ENCODE results near the gene PLPP2.

PLPP2 gene

DNA sequence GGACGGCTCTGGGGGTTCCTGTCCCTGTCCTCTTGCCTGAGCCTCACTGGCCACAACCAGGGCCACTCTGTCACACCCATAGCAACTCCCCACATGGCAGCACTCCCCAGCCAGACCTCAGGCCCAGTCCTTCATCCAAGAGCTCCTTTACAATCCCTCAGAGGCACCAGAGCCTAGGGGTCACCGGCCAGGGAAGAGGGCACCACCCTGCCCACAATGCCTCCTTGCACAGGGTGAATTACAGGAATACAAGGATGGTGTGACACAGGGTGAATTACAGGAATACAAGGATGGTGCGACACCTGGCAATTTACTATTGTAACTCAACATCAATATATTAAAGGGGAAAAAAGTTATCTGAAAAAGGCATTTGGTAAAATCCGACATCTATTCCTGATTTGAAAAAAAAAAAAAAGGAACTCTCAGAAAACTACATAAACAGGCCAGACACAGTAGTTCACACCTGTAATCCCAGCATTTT is 36.9 kb upstream of the PLPP2 start:
- peaks cover 3% of the 10 kb centered on the region for H3K27me3 Mint-ChIP-seq (ENCODE audit: low read depth, poor library complexity)
- no peak overlapping the region for H3K4me3 Mint-ChIP-seq
- H3K9me3 Mint-ChIP-seq = peaks cover 49% of the 10 kb centered on the region
- no peaks in the 10 kb centered on the region for H3K4me1 Mint-ChIP-seq
- no peaks in the 10 kb centered on the region for H3K36me3 Mint-ChIP-seq (ENCODE audit: low read depth)
- no peak for TF ChIP-seq CTCF (IDR thresholded peaks at IDR 0.05)
- H3K27ac Mint-ChIP-seq = no peak overlapping the region
- DNase-seq = no peak

DNA sequence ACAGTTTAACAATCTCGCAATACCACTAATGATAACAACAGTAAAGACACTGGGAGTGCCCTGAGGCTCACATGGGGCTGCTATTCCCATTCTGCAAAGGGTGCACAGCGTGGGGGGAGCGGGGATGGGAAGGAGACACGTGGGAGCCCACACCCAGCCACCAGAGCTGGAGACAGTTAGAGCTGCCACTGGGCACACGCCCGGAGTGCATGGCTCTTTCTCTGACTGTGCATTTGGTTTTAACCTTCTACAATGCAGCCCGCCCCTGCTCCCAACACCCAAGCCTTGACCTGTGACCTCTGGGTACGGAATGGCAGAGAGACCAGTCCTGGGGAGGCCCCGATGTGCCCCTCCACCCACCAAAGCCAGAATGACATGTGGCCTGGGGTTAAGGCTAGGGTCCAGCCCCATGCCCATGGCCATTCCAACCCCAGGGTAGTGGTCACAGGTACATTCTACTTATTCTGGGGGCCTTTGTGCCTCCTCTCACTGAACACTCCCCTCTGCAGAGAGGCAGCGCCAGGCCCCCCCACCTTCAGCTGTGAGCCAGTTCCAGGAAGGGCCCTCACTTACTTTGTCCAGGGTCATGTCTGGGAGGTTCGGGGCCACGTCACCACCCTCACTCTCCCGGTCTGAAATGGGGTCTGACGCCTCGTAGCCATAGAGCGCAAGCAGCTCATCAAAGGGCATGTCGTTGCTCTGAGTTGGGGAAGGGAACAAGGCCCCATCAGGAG is 36.3 kb upstream of the PLPP2 start:
- TF ChIP-seq CTCF (IDR thresholded peaks at IDR 0.05) = no peak
- Mint-ChIP-seq H3K4me3 (no peak overlapping the region), H3K27ac (no peak overlapping the region), H3K27me3 (ENCODE audit: low read depth, poor library complexity) (peaks cover 3% of the 10 kb centered on the region), H3K4me1 (no peaks in the 10 kb centered on the region), H3K9me3 (peaks cover 49% of the 10 kb centered on the region), H3K36me3 (ENCODE audit: low read depth) (no peaks in the 10 kb centered on the region)
- no peak for DNase-seq

GRCh38 chr19:326871-327270 is 35.7 kb upstream of the PLPP2 start:
- Mint-ChIP-seq H3K27me3 (ENCODE audit: low read depth, poor library complexity) (peaks cover 3% of the 10 kb centered on the region), H3K9me3 (peaks cover 49% of the 10 kb centered on the region), H3K4me3 (no peak overlapping the region), H3K36me3 (ENCODE audit: low read depth) (no peaks in the 10 kb centered on the region), H3K27ac (no peak overlapping the region), H3K4me1 (no peaks in the 10 kb centered on the region)
- TF ChIP-seq CTCF (IDR thresholded peaks at IDR 0.05) = no peak
- no peak for DNase-seq

GRCh38 chr19:325937-326565 is 34.8 kb upstream of the PLPP2 start:
- Mint-ChIP-seq H3K27ac (no peak overlapping the region), H3K4me3 (no peak overlapping the region), H3K9me3 (peaks cover 42% of the 10 kb centered on the region), H3K36me3 (ENCODE audit: low read depth) (no peaks in the 10 kb centered on the region), H3K4me1 (no peaks in the 10 kb centered on the region), H3K27me3 (ENCODE audit: low read depth, poor library complexity) (peaks cover 3% of the 10 kb centered on the region)
- DNase-seq = no peak
- TF ChIP-seq CTCF (IDR thresholded peaks at IDR 0.05) = no peak

DNA sequence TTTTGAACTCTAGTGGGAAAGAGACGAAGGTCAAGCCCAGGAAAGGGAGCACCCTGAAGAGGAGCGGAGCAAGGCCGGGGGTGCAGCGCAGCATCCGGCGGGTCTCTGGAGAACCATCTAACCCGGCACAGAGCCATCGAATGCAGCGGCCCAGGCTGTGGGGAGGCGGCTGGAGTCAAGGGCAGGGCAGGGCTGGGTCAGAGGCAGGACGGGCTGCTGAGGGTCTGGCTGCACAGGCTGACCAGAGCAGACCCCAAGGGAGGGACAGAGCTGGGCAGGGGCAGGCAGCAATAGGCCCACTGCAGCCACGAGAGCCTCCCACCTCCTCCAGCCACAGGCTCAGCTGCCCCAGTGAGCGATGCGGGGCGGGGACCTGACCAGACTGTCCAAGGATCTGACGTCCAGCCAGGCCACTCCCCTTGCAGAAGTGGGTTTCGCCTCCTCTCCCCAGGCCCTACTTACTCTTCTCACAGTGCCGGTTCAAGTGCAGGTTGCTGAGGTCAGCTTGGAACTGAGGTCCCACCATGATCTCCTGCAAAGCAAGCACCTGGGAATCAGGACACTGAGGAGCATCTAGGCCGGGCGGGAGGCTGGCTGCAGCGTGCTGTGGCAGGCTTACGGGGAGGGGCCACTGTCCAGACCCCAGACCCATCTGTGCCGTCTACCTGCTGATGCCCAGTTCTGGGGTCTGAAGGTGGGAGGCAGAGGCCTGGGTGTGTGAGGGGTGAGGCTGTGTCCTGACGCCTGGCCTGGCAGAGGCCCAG is 34.2 kb upstream of the PLPP2 start:
- DNase-seq = no peak
- no peak for TF ChIP-seq CTCF (IDR thresholded peaks at IDR 0.05)
- Mint-ChIP-seq H3K36me3 (ENCODE audit: low read depth) (no peaks in the 10 kb centered on the region), H3K27me3 (ENCODE audit: low read depth, poor library complexity) (no peaks in the 10 kb centered on the region), H3K27ac (no peak overlapping the region), H3K4me1 (no peaks in the 10 kb centered on the region), H3K9me3 (peaks cover 35% of the 10 kb centered on the region), H3K4me3 (no peak overlapping the region)
